Hepatocyte (in vitro differentiated cells): ENCODE results near the gene OR10A3. TPM values are rescaled to one million over a fixed set of nuclear protein-coding genes. Genes with fewer than 3 reads are reported as not detected.

Experiments
- DNase-seq: peaks from one replicate; pipeline ENCODE4 v3.0.0-alpha.2; 2016; ENCODE audit warnings: low spot score
- H2AFZ ChIP-seq: fragments of 200-600 bp; sonication (generic); 2 replicates; pipeline ENCODE4 v1.6.0; 2016; ENCODE audit warnings: antibody characterized with exemption, mild to moderate bottlenecking
- H3K27ac ChIP-seq: fragments of 200-600 bp; sonication (generic); 2 replicates; pipeline ENCODE4 v1.5.1; 2016; ENCODE audit warnings: mild to moderate bottlenecking
- H3K27me3 ChIP-seq: fragments of 200-600 bp; sonication (generic); 2 replicates; pipeline ENCODE4 v1.6.1; 2016
- H3K36me3 ChIP-seq: fragments of 200-600 bp; sonication (generic); replicated peaks from 2 replicates; pipeline ENCODE4 v1.5.1; 2016; ENCODE audit warnings: low read depth; ENCODE audit not compliant: insufficient read depth
- H3K4me1 ChIP-seq: fragments of 200-600 bp; sonication (generic); 2 replicates; pipeline ENCODE4 v1.5.1; 2016; ENCODE audit warnings: mild to moderate bottlenecking, moderate library complexity; ENCODE audit not compliant: insufficient read depth
- H3K4me2 ChIP-seq: fragments of 200-600 bp; sonication (generic); 2 replicates; pipeline ENCODE4 v1.6.0; 2016
- H3K4me3 ChIP-seq: fragments of 200-600 bp; sonication (generic); 2 replicates; pipeline ENCODE4 v1.5.1; 2016; ENCODE audit warnings: mild to moderate bottlenecking
- H3K79me2 ChIP-seq: fragments of 200-600 bp; sonication (generic); 2 replicates; pipeline ENCODE4 v1.6.0; 2017; ENCODE audit warnings: mild to moderate bottlenecking
- H3K9me2 ChIP-seq: fragments of 200-600 bp; sonication (generic); replicated peaks from 2 replicates; pipeline ENCODE4 v1.6.0; 2017; ENCODE audit warnings: mild to moderate bottlenecking; ENCODE audit not compliant: insufficient read depth
- H3K9me3 ChIP-seq: fragments of 200-600 bp; sonication (generic); 2 replicates; pipeline ENCODE4 v1.5.1; 2016; ENCODE audit warnings: low read depth, mild to moderate bottlenecking
- H4K20me1 ChIP-seq: fragments of 200-600 bp; sonication (generic); 2 replicates; pipeline ENCODE4 v1.6.0; 2016; ENCODE audit warnings: mild to moderate bottlenecking; ENCODE audit not compliant: insufficient read depth, poor library complexity, severe bottlenecking
- CTCF ChIP-seq: fragments of 200-600 bp; sonication (generic); IDR thresholded peaks from 2 replicates; pipeline ENCODE4 v1.5.1; 2016; ENCODE audit warnings: antibody characterized with exemption, mild to moderate bottlenecking; ENCODE audit not compliant: poor library complexity
- EZH2 ChIP-seq: fragments of 200-600 bp; sonication (generic); IDR thresholded peaks from 2 replicates; pipeline ENCODE4 v1.6.1; 2016; ENCODE audit warnings: antibody characterized with exemption, mild to moderate bottlenecking, borderline replicate concordance
- EZH2phosphoT487 ChIP-seq: fragments of 200-600 bp; sonication (generic); IDR thresholded peaks from one replicate; pipeline ENCODE4 v1.6.1; 2018; ENCODE audit warnings: antibody characterized with exemption, mild to moderate bottlenecking, low read depth, moderate library complexity; ENCODE audit not compliant: unreplicated experiment, severe bottlenecking
- WGBS: methylation state at CpG from one replicate; pipeline ENCODE4 v1.1.6; 2016; ENCODE audit warnings: low lambda C conversion rate; ENCODE audit errors: missing lambda C conversion rate; 5-methylcytosine and 5-hydroxymethylcytosine counted together
- polyA plus RNA-seq: library from polyadenylated mRNA; unstranded; fragments of >200 nt; fragmentation: Nextera tagmentation; extraction: Ambion mirVana; gene quantifications from 2 replicates; pipeline ENCODE4 v1.2.1, GENCODE V29; 2016
- total RNA-seq: library from RNA; depleted of rRNA; stranded (reverse); fragments of >200 nt; gene quantifications from 2 replicates; pipeline ENCODE4 v1.2.3, GENCODE V29; 2014

The OR10A3 gene
- total and polyA plus RNA-seq, 2 experiments from 2014 or later = not detected

- Histone ChIP-seq H3K27me3 (no peaks in the 10 kb centered on the region), H3K9me3 (no peaks in the 10 kb centered on the region), H3K27ac (peak overlapping the region; percentile 69), H4K20me1 (no peaks in the 10 kb centered on the region), H3K4me1 (peaks cover 29% of the 10 kb centered on the region), H3K9me2 (no peaks in the 10 kb centered on the region), H3K4me3 (no peak overlapping the region), H3K79me2 (no peaks in the 10 kb centered on the region), H2AFZ (no peak overlapping the region), H3K4me2 (no peak overlapping the region), H3K36me3 (no peaks in the 10 kb centered on the region)
- TF ChIP-seq CTCF (no peak), EZH2phosphoT487 (no peak), EZH2 (no peak)
- DNase-seq = no peak
- 50% methylated on average over 3 of the region's 3 CpGs for WGBS
Observed at GRCh38 chr11:7907121-7907520, 34.4 kb downstream of the OR10A3 start.

GRCh38 chr11:7906481-7906880 lies 35.0 kb downstream of the OR10A3 start:
- H3K27me3 ChIP-seq = no peaks in the 10 kb centered on the region
- H2AFZ ChIP-seq = no peak overlapping the region
- H3K4me3 ChIP-seq = no peak overlapping the region
- H3K9me2 ChIP-seq = no peaks in the 10 kb centered on the region
- peaks cover 29% of the 10 kb centered on the region for H3K4me1 ChIP-seq
- no peaks in the 10 kb centered on the region for H3K36me3 ChIP-seq
- WGBS = 23% methylated on average over 4 of the region's 4 CpGs
- TF ChIP-seq CTCF (no peak), EZH2 (no peak), EZH2phosphoT487 (no peak)
- H3K9me3 ChIP-seq = no peaks in the 10 kb centered on the region
- no peaks in the 10 kb centered on the region for H3K79me2 ChIP-seq
- H4K20me1 ChIP-seq = no peaks in the 10 kb centered on the region
- no peak overlapping the region for H3K4me2 ChIP-seq
- DNase-seq = no peak
- peak overlapping the region; percentile 69 for H3K27ac ChIP-seq

- Histone ChIP-seq H3K9me2 (no peaks in the 10 kb centered on the region), H3K9me3 (no peaks in the 10 kb centered on the region), H3K36me3 (no peaks in the 10 kb centered on the region), H3K79me2 (no peaks in the 10 kb centered on the region), H3K27me3 (no peaks in the 10 kb centered on the region), H4K20me1 (no peaks in the 10 kb centered on the region), H3K4me3 (no peak overlapping the region), H3K4me1 (peaks cover 29% of the 10 kb centered on the region), H2AFZ (peak overlapping the region; percentile 37), H3K27ac (peak overlapping the region; percentile 69), H3K4me2 (peak overlapping the region; percentile 50)
- no peak for DNase-seq
- 44% methylated on average over 3 of the region's 3 CpGs for WGBS
- TF ChIP-seq EZH2 (no peak), EZH2phosphoT487 (no peak), CTCF (no peak)
Observed at GRCh38 chr11:7905961-7906429, 35.5 kb downstream of the OR10A3 start.

GRCh38 chr11:7905549-7905948 lies 36.0 kb downstream of the OR10A3 start:
- Histone ChIP-seq H3K9me2 (no peaks in the 10 kb centered on the region), H3K4me1 (peaks cover 29% of the 10 kb centered on the region), H4K20me1 (no peaks in the 10 kb centered on the region), H3K27me3 (no peaks in the 10 kb centered on the region), H3K79me2 (no peaks in the 10 kb centered on the region), H3K4me3 (no peak overlapping the region), H2AFZ (peak overlapping the region; percentile 37), H3K9me3 (no peaks in the 10 kb centered on the region), H3K36me3 (no peaks in the 10 kb centered on the region), H3K27ac (peak overlapping the region; percentile 69), H3K4me2 (peak overlapping the region; percentile 50)
- WGBS = 74% methylated on average over 9 of the region's 9 CpGs
- TF ChIP-seq EZH2 = no peak
- TF ChIP-seq EZH2phosphoT487 = no peak
- no peak for TF ChIP-seq CTCF
- DNase-seq = no peak
